HCT116 (cell line): ENCODE results near the gene CKB. TPM values are rescaled to one million over a fixed set of nuclear protein-coding genes. Genes with fewer than 3 reads are reported as not detected.
A peak's percentile ranks its signal among the peaks of the same experiment; 100 is the strongest.

Experiments used
- ATAC-seq: fragments of 200-7000 bp; cut with Tn5 transposase; 2 replicates; pipeline ENCODE4 v1.9.1; 2020; ENCODE audit warnings: mild to moderate bottlenecking, moderate library complexity
- BruUV-seq: library from RNA; stranded (reverse); fragments of 400-500 nt; replicated peaks from 2 replicates; lab custom pipeline; 2021; lab: Mats Ljungman, UMichigan
- CTCF ChIA-PET: fragments of 300-600 bp; sonication (Branson Sonifier 250); formaldehyde crosslinking; loops from one replicate; lab custom pipeline; 2021; ENCODE audit warnings: antibody characterized with exemption; lab: Charles Lee
- POLR2A ChIA-PET: fragments of 300-600, 350-600 bp; sonication (Branson Sonifier 250); formaldehyde crosslinking; loops from one replicate; lab custom pipeline; 2021; ENCODE audit warnings: antibody characterized with exemption; lab: Charles Lee
- RAD21 ChIA-PET, 2 experiments: fragments of 300-600 bp; sonication (Branson Sonifier 250); formaldehyde crosslinking; loops; one replicate each; lab custom pipeline; 2023; ENCODE audit warnings: low total read pairs in 2 of 2; ENCODE audit not compliant: uncharacterized antibody in 2 of 2, unreplicated experiment in 2 of 2, low non-redundant PET in 1 of 2; lab: Charles Lee
- DNase-seq: peaks from one replicate; pipeline ENCODE4 v3.0.0-alpha.2; 2010; ENCODE audit warnings: low read depth, low spot score
- H2AFZ ChIP-seq: fragments of 200-600 bp; shearing (Covaris generic), sonication (generic); 2 replicates; pipeline ENCODE4 v1.6.1; 2017; ENCODE audit warnings: low read depth, mixed run types, mixed read lengths, antibody characterized with exemption, low read length; ENCODE audit not compliant: poor library complexity, severe bottlenecking
- H3K27ac ChIP-seq: 2 replicates; pipeline ENCODE4 v1.5.1; 2012; ENCODE audit warnings: low read depth, low read length
- H3K27me3 ChIP-seq: fragments of 200-600 bp; sonication (generic); 2 replicates; pipeline ENCODE4 v1.6.1; 2016; ENCODE audit warnings: mixed run types, low read length, mixed read lengths; ENCODE audit not compliant: insufficient read depth
- H3K36me3 ChIP-seq, 2 experiments: fragments of 200-500 bp in 1 of 2; fragments of 200-600 bp in 1 of 2; sonication (Bioruptor generic) in 1 of 2; sonication (generic) in 1 of 2; 2 replicates each; pipeline versions ENCODE4 v1.5.1 to v1.6.1; 2014 to 2016; ENCODE audit warnings: low read length in 2 of 2, inconsistent platforms in 1 of 2, mixed read lengths in 1 of 2, mixed run types in 1 of 2; ENCODE audit not compliant: insufficient read depth in 2 of 2, control insufficient read depth in 1 of 2
- H3K4me1 ChIP-seq, 2 experiments: fragments of 200-600 bp in 1 of 2; sonication (generic) in 1 of 2; 2 replicates each; pipeline versions ENCODE4 v1.5.1 to v1.6.1; 2012 to 2017; ENCODE audit warnings: low read length in 2 of 2, inconsistent platforms in 1 of 2, mild to moderate bottlenecking in 1 of 2, mixed read lengths in 1 of 2, mixed run types in 1 of 2, moderate library complexity in 1 of 2; ENCODE audit not compliant: insufficient read depth in 2 of 2, control insufficient read depth in 1 of 2
- H3K4me2 ChIP-seq: fragments of 200-600 bp; sonication (generic); 2 replicates; pipeline ENCODE4 v1.6.1; 2017; ENCODE audit warnings: mixed run types, low read length, mixed read lengths
- H3K4me3 ChIP-seq, 2 experiments: fragments of 200-600 bp in 1 of 2; sonication (generic) in 1 of 2; replicated peaks in 1 of 2; 2 replicates each; pipeline ENCODE4 v1.5.1; 2011 to 2016; ENCODE audit warnings: low read length in 2 of 2, control low read depth in 1 of 2, low read depth in 1 of 2, mild to moderate bottlenecking in 1 of 2, mixed read lengths in 1 of 2, mixed run types in 1 of 2
- H3K79me2 ChIP-seq: fragments of 200-600 bp; sonication (generic); 2 replicates; pipeline ENCODE4 v1.6.1; 2017; ENCODE audit warnings: mild to moderate bottlenecking, mixed run types, low read length, moderate library complexity, mixed read lengths; ENCODE audit not compliant: insufficient read depth
- H3K9ac ChIP-seq: fragments of 200-600 bp; sonication (generic); 2 replicates; pipeline ENCODE4 v1.6.1; 2016; ENCODE audit warnings: low read length, mixed read lengths
- H3K9me2 ChIP-seq: fragments of 200-600 bp; sonication (generic), shearing (Covaris generic); 2 replicates; pipeline ENCODE4 v1.6.1; 2017; ENCODE audit warnings: mixed run types, mild to moderate bottlenecking, moderate library complexity; ENCODE audit not compliant: insufficient read depth
- H3K9me3 ChIP-seq, 2 experiments: fragments of 200-500 bp in 1 of 2; fragments of 200-600 bp in 1 of 2; sonication (Bioruptor generic) in 1 of 2; sonication (generic) in 1 of 2; 2 replicates each; pipeline ENCODE4 v1.6.1; 2014 to 2017; ENCODE audit warnings: low read length in 2 of 2, mixed read lengths in 2 of 2, inconsistent platforms in 1 of 2, low read depth in 1 of 2, mild to moderate bottlenecking in 1 of 2, mixed run types in 1 of 2, moderate library complexity in 1 of 2; ENCODE audit not compliant: control insufficient read depth in 1 of 2, insufficient read depth in 1 of 2
- H4K20me1 ChIP-seq: fragments of 200-600 bp; sonication (generic), shearing (Covaris generic); 2 replicates; pipeline ENCODE4 v1.6.1; 2017; ENCODE audit warnings: mixed run types, mild to moderate bottlenecking, moderate library complexity; ENCODE audit not compliant: insufficient read depth
- CBX3 ChIP-seq: IDR thresholded peaks from 2 replicates; pipeline ENCODE4 v1.6.1; 2012; ENCODE audit warnings: low read depth
- CEBPB ChIP-seq: IDR thresholded peaks from 2 replicates; pipeline ENCODE4 v1.6.1; 2012; ENCODE audit warnings: low read depth
- ELF1 ChIP-seq: IDR thresholded peaks from 2 replicates; pipeline ENCODE4 v1.6.1; 2012; ENCODE audit warnings: low read depth, borderline replicate concordance
- EZH2phosphoT487 ChIP-seq: fragments of 200-600 bp; IDR thresholded peaks from 2 replicates; pipeline ENCODE4 v1.6.1; 2018; ENCODE audit warnings: antibody characterized with exemption, borderline replicate concordance
- JUND ChIP-seq: IDR thresholded peaks from 2 replicates; pipeline ENCODE4 v1.6.1; 2012
- POLR2AphosphoS5 ChIP-seq: IDR thresholded peaks from 2 replicates; pipeline ENCODE4 v1.6.1; 2011; ENCODE audit warnings: mild to moderate bottlenecking, low read depth, low read length, moderate library complexity
- RAD21 ChIP-seq: IDR thresholded peaks from 2 replicates; pipeline ENCODE4 v1.6.1; 2012; ENCODE audit warnings: low read depth, mild to moderate bottlenecking
- SIN3A ChIP-seq: IDR thresholded peaks from 2 replicates; pipeline ENCODE4 v1.6.1; 2012; ENCODE audit warnings: low read depth
- SP1 ChIP-seq: IDR thresholded peaks from 2 replicates; pipeline ENCODE4 v1.6.1; 2012; ENCODE audit warnings: low read depth
- SRF ChIP-seq: IDR thresholded peaks from 2 replicates; pipeline ENCODE4 v1.6.1; 2012; ENCODE audit warnings: low read depth
- TCF7L2 ChIP-seq: IDR thresholded peaks from 2 replicates; pipeline ENCODE4 v1.7.0; 2011; ENCODE audit warnings: borderline replicate concordance, inconsistent platforms; ENCODE audit not compliant: insufficient read depth, insufficient read length; ENCODE audit errors: extremely low read depth
- YY1 ChIP-seq: IDR thresholded peaks from 2 replicates; pipeline ENCODE4 v1.6.1; 2011; ENCODE audit warnings: low read length, low read depth, moderate library complexity, mild to moderate bottlenecking; ENCODE audit not compliant: insufficient replicate concordance; ENCODE audit errors: extremely low read depth
- ZFX ChIP-seq: fragments of 450-650 bp; IDR thresholded peaks from 2 replicates; pipeline ENCODE4 v1.6.1; 2017
- ZNF274 ChIP-seq: fragments of 200-500 bp; sonication (Bioruptor generic); IDR thresholded peaks from 2 replicates; pipeline ENCODE4 v1.6.1; 2014; ENCODE audit warnings: mild to moderate bottlenecking, low read depth, low read length, inconsistent platforms
- intact Hi-C: fragments of 100-400 bp; cut with micrococcal nuclease; formaldehyde crosslinking; loops from 2 replicates; pipeline ENCODE4 v1.10.0; 2022
- total RNA-seq: library from RNA; stranded (reverse); gene quantifications from one replicate; pipeline ENCODE4 v1.2.1, GENCODE V29; 2021; ENCODE audit not compliant: unreplicated experiment
- TF ChIP-seq, protein P1 (sequence below), 3 experiments: fragments of 200-600 bp in 1 of 3; sonication (generic) in 1 of 3; IDR thresholded peaks in 2 of 3; conservative IDR thresholded peaks in 1 of 3; 2 replicates each; pipeline ENCODE4 v1.5.1; 2012 to 2017; ENCODE audit warnings: low read depth in 2 of 3, low read length in 2 of 3, antibody characterized with exemption in 1 of 3, borderline replicate concordance in 1 of 3, control low read depth in 1 of 3, mild to moderate bottlenecking in 1 of 3, mixed read lengths in 1 of 3, mixed run types in 1 of 3, moderate library complexity in 1 of 3; ENCODE audit not compliant: insufficient read depth in 1 of 3
- TF ChIP-seq, protein P2 (sequence below): IDR thresholded peaks from 2 replicates; pipeline ENCODE4 v1.6.1; 2012
- TF ChIP-seq, protein P3 (sequence below): IDR thresholded peaks from 2 replicates; pipeline ENCODE4 v1.6.1; 2012; ENCODE audit warnings: low read depth
- TF ChIP-seq, protein P4 (sequence below): IDR thresholded peaks from 2 replicates; pipeline ENCODE4 v1.6.1; 2012
- TF ChIP-seq, protein P5 (sequence below): IDR thresholded peaks from 2 replicates; pipeline ENCODE4 v1.6.1; 2011; ENCODE audit warnings: mild to moderate bottlenecking, low read length, moderate library complexity; ENCODE audit not compliant: insufficient replicate concordance; ENCODE audit errors: extremely low read depth

The CKB gene
- total RNA-seq, 1 experiment from 2014 or later: 605 TPM

DNA sequence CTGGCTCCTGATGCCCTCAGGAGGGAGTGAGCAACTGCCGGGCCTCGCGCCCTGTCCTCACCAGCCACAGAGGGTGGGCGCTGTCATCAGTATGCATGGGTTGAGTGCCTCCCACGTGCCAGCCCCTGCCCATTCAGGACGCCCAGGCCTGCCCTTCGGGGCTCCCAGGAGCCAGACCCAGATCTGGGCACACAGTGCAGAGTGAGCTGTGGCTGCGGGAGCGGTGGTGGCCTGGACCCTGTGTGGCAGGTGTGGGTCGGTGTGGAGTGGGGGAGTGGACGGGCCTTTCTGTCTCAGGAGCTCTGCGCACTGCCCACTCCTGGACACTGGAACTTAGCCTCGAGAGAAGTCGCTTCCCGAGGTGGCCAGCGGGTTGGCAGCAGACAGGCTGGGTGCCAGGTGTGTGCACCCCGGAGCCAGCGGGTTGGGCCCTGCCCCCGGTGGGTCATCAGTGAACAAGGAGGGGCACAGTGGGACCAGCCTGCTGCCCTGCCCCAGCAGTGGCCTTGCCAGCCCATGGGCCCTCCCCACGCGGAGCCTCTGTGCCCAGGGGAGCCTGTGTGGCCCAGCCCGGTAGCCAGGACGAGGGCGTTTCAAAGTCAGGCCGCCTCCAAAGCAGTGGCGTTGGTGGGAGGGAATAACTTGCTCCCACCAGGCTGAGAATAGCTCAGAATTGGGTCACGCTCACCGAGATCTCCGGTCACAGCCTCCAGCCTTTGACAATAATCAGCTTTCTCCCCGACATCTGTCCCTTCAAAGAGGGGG is 15.8 kb upstream of the CKB start:
- TF ChIP-seq, protein P1, sequence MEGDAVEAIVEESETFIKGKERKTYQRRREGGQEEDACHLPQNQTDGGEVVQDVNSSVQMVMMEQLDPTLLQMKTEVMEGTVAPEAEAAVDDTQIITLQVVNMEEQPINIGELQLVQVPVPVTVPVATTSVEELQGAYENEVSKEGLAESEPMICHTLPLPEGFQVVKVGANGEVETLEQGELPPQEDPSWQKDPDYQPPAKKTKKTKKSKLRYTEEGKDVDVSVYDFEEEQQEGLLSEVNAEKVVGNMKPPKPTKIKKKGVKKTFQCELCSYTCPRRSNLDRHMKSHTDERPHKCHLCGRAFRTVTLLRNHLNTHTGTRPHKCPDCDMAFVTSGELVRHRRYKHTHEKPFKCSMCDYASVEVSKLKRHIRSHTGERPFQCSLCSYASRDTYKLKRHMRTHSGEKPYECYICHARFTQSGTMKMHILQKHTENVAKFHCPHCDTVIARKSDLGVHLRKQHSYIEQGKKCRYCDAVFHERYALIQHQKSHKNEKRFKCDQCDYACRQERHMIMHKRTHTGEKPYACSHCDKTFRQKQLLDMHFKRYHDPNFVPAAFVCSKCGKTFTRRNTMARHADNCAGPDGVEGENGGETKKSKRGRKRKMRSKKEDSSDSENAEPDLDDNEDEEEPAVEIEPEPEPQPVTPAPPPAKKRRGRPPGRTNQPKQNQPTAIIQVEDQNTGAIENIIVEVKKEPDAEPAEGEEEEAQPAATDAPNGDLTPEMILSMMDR (IDR thresholded peaks at IDR 0.05 in 2 of 3, conservative IDR thresholded peaks at IDR 0.05 in 1 of 3; ENCODE audit: borderline replicate concordance in 1 of 3, insufficient read depth in 1 of 3, low read depth in 2 of 3, low read length in 2 of 3): no peak
- TF ChIP-seq YY1 (no peak), JUND (no peak), RAD21 (no peak), ELF1 (no peak), ZNF274 (no peak), EZH2phosphoT487 (no peak), CEBPB (no peak), SIN3A (no peak), TCF7L2 (no peak), SP1 (no peak), SRF (no peak), POLR2AphosphoS5 (no peak), CBX3 (no peak), ZFX (no peak)
- TF ChIP-seq, protein P2, sequence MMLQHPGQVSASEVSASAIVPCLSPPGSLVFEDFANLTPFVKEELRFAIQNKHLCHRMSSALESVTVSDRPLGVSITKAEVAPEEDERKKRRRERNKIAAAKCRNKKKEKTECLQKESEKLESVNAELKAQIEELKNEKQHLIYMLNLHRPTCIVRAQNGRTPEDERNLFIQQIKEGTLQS: no peak
- TF ChIP-seq, protein P3, sequence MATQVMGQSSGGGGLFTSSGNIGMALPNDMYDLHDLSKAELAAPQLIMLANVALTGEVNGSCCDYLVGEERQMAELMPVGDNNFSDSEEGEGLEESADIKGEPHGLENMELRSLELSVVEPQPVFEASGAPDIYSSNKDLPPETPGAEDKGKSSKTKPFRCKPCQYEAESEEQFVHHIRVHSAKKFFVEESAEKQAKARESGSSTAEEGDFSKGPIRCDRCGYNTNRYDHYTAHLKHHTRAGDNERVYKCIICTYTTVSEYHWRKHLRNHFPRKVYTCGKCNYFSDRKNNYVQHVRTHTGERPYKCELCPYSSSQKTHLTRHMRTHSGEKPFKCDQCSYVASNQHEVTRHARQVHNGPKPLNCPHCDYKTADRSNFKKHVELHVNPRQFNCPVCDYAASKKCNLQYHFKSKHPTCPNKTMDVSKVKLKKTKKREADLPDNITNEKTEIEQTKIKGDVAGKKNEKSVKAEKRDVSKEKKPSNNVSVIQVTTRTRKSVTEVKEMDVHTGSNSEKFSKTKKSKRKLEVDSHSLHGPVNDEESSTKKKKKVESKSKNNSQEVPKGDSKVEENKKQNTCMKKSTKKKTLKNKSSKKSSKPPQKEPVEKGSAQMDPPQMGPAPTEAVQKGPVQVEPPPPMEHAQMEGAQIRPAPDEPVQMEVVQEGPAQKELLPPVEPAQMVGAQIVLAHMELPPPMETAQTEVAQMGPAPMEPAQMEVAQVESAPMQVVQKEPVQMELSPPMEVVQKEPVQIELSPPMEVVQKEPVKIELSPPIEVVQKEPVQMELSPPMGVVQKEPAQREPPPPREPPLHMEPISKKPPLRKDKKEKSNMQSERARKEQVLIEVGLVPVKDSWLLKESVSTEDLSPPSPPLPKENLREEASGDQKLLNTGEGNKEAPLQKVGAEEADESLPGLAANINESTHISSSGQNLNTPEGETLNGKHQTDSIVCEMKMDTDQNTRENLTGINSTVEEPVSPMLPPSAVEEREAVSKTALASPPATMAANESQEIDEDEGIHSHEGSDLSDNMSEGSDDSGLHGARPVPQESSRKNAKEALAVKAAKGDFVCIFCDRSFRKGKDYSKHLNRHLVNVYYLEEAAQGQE: no peak
- TF ChIP-seq, protein P4, sequence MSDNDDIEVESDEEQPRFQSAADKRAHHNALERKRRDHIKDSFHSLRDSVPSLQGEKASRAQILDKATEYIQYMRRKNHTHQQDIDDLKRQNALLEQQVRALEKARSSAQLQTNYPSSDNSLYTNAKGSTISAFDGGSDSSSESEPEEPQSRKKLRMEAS: no peak
- TF ChIP-seq, protein P5, sequence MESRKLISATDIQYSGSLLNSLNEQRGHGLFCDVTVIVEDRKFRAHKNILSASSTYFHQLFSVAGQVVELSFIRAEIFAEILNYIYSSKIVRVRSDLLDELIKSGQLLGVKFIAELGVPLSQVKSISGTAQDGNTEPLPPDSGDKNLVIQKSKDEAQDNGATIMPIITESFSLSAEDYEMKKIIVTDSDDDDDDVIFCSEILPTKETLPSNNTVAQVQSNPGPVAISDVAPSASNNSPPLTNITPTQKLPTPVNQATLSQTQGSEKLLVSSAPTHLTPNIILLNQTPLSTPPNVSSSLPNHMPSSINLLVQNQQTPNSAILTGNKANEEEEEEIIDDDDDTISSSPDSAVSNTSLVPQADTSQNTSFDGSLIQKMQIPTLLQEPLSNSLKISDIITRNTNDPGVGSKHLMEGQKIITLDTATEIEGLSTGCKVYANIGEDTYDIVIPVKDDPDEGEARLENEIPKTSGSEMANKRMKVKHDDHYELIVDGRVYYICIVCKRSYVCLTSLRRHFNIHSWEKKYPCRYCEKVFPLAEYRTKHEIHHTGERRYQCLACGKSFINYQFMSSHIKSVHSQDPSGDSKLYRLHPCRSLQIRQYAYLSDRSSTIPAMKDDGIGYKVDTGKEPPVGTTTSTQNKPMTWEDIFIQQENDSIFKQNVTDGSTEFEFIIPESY: no peak
- Histone ChIP-seq H2AFZ (no peak overlapping the region), H3K27ac (no peak overlapping the region), H3K9me2 (no peaks in the 10 kb centered on the region), H3K79me2 (no peaks in the 10 kb centered on the region), H3K27me3 (no peaks in the 10 kb centered on the region), H4K20me1 (no peaks in the 10 kb centered on the region), H3K9ac (no peak overlapping the region), H3K4me2 (0 out of 2 replicates have a peak overlapping the region, but pooled peaks have one; percentile 77), H3K9me3 (no peaks in the 10 kb centered on the region), H3K4me3 (no peak overlapping the region), H3K4me1 (peaks cover 34 to 53% of the 10 kb centered on the region in 2 experiments), H3K36me3 (peaks cover 0 to 4% of the 10 kb centered on the region in 2 experiments; a peak in 2 of 4 replicates)
- RAD21 ChIA-PET: no interaction called here
- DNase-seq: no peak
- ATAC-seq: no peak
- intact Hi-C loops: no loop called here
- POLR2A ChIA-PET: interaction anchor here (0.8 to 0.9 kb wide), 2 partner anchors 17 to 1014 kb away, joined by 3 read pairs; partner anchors contain the start of gene CKB
- CTCF ChIA-PET: interaction anchor here (0.8 kb wide), 1 partner anchor 17 kb away, joined by 4 read pairs; no protein-coding TSS in a partner anchor
- BruUV-seq: no TSS peak
